Measurements from ENCODE around the gene TACR1. TPM values are rescaled to one million over a fixed set of nuclear protein-coding genes. Genes with fewer than 3 reads are reported as not detected.

The TACR1 gene
- total RNA-seq, 1 experiment from 2014 or later = not detected

DNA sequence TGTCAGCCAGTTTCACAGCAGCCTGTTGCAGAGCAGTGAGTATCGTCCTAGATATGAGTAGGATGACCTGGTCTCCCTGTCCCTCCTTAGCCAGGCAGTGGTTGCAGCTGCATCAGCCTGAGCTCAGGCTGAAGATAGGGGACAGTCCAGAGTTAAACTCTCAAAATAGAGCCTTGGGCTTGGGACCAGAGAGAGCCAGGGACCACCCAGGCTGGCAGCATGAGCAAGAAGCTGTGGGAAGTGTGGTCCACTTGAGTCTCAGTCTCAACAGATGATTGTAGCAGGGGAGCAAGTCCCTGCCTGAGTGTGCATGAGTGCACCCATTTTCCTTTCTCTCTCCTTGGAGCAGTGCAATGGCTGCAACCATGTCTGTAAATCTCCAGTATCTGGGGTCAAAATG lies 38.0 kb upstream of the TACR1 start (continued):
- TF ChIP-seq RAD21 (IDR thresholded peaks at IDR 0.05; ENCODE audit: low read depth) (no peak), TCF7L2 (IDR thresholded peaks at IDR 0.05; ENCODE audit: borderline replicate concordance, extremely low read depth, insufficient read depth, insufficient read length) (no peak), CBX3 (IDR thresholded peaks at IDR 0.05; ENCODE audit: low read depth) (no peak)

DNA sequence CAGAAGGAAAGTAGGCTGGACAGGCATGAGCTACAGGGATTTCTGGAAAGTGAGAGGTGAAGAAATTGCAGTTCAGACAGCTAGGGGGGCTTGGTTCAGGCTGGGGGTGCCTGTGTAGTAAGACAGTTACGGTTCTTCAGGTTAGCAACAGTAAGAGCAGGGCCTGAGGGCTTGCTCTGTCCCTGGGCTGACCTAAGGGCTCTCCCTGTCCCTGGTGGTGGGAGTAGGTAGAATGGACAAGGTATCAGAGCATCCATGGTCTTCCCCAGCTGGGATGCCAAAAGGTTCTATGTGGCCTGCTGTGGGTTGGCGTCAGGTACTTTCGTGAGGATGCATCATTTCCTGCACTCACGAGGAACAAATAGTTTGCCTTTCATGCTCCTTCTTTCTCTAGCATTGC lies 34.6 kb upstream of the TACR1 start:
- Histone ChIP-seq H3K9me3 (ENCODE audit: control insufficient read depth in 1 of 2, insufficient read depth in 1 of 2, low read depth in 1 of 2, low read length in 2 of 2) (no peaks in the 10 kb centered on the region), H4K20me1 (ENCODE audit: insufficient read depth) (no peaks in the 10 kb centered on the region), H3K27me3 (ENCODE audit: insufficient read depth, low read length) (0 out of 2 replicates have a peak, but pooled peaks cover 6% of the 10 kb centered on the region), H3K4me2 (ENCODE audit: low read length) (no peak overlapping the region), H3K4me3 (replicated peaks in 1 of 2; ENCODE audit: low read depth in 1 of 2, low read length in 2 of 2) (no peak overlapping the region), H3K36me3 (ENCODE audit: control insufficient read depth in 1 of 2, insufficient read depth in 2 of 2, low read length in 2 of 2) (no peaks in the 10 kb centered on the region; a peak in 1 of 4 replicates), H2AFZ (ENCODE audit: low read depth, low read length, poor library complexity, severe bottlenecking) (no peak overlapping the region), H3K4me1 (ENCODE audit: control insufficient read depth in 1 of 2, insufficient read depth in 2 of 2, low read length in 2 of 2) (no peaks in the 10 kb centered on the region), H3K79me2 (ENCODE audit: insufficient read depth, low read length) (no peaks in the 10 kb centered on the region), H3K27ac (ENCODE audit: low read depth, low read length) (no peak overlapping the region), H3K9me2 (ENCODE audit: insufficient read depth) (no peaks in the 10 kb centered on the region), H3K9ac (ENCODE audit: low read length) (no peak overlapping the region)
- CTCF ChIA-PET = no interaction called here
- TF ChIP-seq POLR2A (IDR thresholded peaks at IDR 0.05; ENCODE audit: borderline replicate concordance, extremely low read depth, insufficient read depth, insufficient read length) (no peak), SRF (IDR thresholded peaks at IDR 0.05; ENCODE audit: low read depth) (no peak), RAD21 (IDR thresholded peaks at IDR 0.05; ENCODE audit: low read depth) (no peak), ZNF274 (IDR thresholded peaks at IDR 0.05; ENCODE audit: low read depth, low read length) (no peak), EZH2phosphoT487 (IDR thresholded peaks at IDR 0.05; ENCODE audit: borderline replicate concordance) (no peak), YY1 (IDR thresholded peaks at IDR 0.05; ENCODE audit: extremely low read depth, insufficient replicate concordance, low read depth, low read length) (no peak), SIN3A (IDR thresholded peaks at IDR 0.05; ENCODE audit: low read depth) (no peak), EZH2 (IDR thresholded peaks at IDR 0.05) (no peak), CBX3 (IDR thresholded peaks at IDR 0.05; ENCODE audit: low read depth) (no peak), CEBPB (IDR thresholded peaks at IDR 0.05; ENCODE audit: low read depth) (no peak)
- TF ChIP-seq, protein P1, sequence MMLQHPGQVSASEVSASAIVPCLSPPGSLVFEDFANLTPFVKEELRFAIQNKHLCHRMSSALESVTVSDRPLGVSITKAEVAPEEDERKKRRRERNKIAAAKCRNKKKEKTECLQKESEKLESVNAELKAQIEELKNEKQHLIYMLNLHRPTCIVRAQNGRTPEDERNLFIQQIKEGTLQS (IDR thresholded peaks at IDR 0.05) = no peak
- TF ChIP-seq, protein P2, sequence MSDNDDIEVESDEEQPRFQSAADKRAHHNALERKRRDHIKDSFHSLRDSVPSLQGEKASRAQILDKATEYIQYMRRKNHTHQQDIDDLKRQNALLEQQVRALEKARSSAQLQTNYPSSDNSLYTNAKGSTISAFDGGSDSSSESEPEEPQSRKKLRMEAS (IDR thresholded peaks at IDR 0.05) = no peak
- TF ChIP-seq, protein P3, sequence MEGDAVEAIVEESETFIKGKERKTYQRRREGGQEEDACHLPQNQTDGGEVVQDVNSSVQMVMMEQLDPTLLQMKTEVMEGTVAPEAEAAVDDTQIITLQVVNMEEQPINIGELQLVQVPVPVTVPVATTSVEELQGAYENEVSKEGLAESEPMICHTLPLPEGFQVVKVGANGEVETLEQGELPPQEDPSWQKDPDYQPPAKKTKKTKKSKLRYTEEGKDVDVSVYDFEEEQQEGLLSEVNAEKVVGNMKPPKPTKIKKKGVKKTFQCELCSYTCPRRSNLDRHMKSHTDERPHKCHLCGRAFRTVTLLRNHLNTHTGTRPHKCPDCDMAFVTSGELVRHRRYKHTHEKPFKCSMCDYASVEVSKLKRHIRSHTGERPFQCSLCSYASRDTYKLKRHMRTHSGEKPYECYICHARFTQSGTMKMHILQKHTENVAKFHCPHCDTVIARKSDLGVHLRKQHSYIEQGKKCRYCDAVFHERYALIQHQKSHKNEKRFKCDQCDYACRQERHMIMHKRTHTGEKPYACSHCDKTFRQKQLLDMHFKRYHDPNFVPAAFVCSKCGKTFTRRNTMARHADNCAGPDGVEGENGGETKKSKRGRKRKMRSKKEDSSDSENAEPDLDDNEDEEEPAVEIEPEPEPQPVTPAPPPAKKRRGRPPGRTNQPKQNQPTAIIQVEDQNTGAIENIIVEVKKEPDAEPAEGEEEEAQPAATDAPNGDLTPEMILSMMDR (IDR thresholded peaks at IDR 0.05 in 2 of 3, conservative IDR thresholded peaks at IDR 0.05 in 1 of 3; ENCODE audit: borderline replicate concordance in 1 of 3, insufficient read depth in 1 of 3, low read depth in 2 of 3, low read length in 2 of 3) = no peak
- no peak for DNase-seq (ENCODE audit: low read depth, low spot score)
- no peak for ATAC-seq
- BruUV-seq (replicated peaks) = no TSS peak
- POLR2A ChIA-PET = no interaction called here
- RAD21 ChIA-PET (ENCODE audit: low non-redundant PET in 1 of 2, low total read pairs in 2 of 2, uncharacterized antibody in 2 of 2, unreplicated experiment in 2 of 2) = no interaction called here
- intact Hi-C loops (cut with micrococcal nuclease) = no loop called here

Data from HCT116 (cell line).